Right lobe of liver (tissue), 4 donors: ENCODE data around the gene TBC1D2B.

ENCODE experiments used
- POLR2A ChIP-seq: fragments of 450-650 bp; IDR thresholded peaks from one replicate; pipeline ENCODE4 v1.6.1; 2017; ENCODE audit warnings: antibody characterized with exemption, mild to moderate bottlenecking
- TF ChIP-seq, protein P1 (sequence below), 4 donors: fragments of 200-600 bp in 3 of 4; fragments of 450-650 bp in 1 of 4; IDR thresholded peaks; one replicate each; pipeline versions ENCODE4 v1.5.1 to v1.8.0; 2016 to 2022; ENCODE audit warnings: antibody characterized with exemption in 4 of 4, mild to moderate bottlenecking in 2 of 4
- donor health status: DM: no; HTN: no; CAD: no.
- donor health status: DM: no; HTN: no; CAD: no.
- donor health status: DM: no; HTN: yes; CAD: no.

DNA sequence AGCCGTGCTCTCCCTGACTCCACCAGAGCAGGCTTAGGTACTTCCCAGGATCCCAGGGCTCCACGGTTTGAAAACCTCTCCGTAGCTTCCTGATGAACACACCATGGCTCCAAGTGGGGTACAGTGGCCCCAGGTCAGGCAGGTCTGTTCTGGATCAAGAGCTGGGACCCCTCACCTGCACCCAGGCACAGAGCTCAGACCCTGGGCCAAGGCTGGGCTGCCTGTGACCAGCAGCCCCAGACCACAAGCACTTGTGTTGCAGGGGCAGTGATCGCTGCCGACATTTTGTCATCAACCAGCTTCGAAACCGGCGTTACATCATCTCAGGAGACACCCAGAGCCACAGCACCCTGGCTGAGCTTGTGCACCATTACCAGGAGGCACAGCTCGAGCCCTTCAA lies 20.2 kb upstream of the TBC1D2B start:
- no peak for TF ChIP-seq POLR2A
- TF ChIP-seq, protein P1, sequence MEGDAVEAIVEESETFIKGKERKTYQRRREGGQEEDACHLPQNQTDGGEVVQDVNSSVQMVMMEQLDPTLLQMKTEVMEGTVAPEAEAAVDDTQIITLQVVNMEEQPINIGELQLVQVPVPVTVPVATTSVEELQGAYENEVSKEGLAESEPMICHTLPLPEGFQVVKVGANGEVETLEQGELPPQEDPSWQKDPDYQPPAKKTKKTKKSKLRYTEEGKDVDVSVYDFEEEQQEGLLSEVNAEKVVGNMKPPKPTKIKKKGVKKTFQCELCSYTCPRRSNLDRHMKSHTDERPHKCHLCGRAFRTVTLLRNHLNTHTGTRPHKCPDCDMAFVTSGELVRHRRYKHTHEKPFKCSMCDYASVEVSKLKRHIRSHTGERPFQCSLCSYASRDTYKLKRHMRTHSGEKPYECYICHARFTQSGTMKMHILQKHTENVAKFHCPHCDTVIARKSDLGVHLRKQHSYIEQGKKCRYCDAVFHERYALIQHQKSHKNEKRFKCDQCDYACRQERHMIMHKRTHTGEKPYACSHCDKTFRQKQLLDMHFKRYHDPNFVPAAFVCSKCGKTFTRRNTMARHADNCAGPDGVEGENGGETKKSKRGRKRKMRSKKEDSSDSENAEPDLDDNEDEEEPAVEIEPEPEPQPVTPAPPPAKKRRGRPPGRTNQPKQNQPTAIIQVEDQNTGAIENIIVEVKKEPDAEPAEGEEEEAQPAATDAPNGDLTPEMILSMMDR (IDR thresholded peaks at IDR 0.05), result no peak
